H9 (cell line): ENCODE results near the gene KCNK13. TPM values are rescaled to one million over a fixed set of nuclear protein-coding genes. Genes with fewer than 3 reads are reported as not detected.

Source experiments
- DNase-seq: peaks from one replicate; pipeline ENCODE4 v3.0.0-alpha.2; 2017
- H2AFZ ChIP-seq: one replicate; pipeline ENCODE4 v1.6.1; 2013; ENCODE audit warnings: mild to moderate bottlenecking, low read length, control low read depth, moderate library complexity
- H2AK5ac ChIP-seq: 2 replicates; pipeline ENCODE4 v1.6.1; 2013; ENCODE audit warnings: low read length, control low read depth, mixed read lengths; ENCODE audit not compliant: insufficient read length
- H2BK120ac ChIP-seq: one replicate; pipeline ENCODE4 v1.6.1; 2013; ENCODE audit warnings: low read depth, mild to moderate bottlenecking, low read length, control low read depth, inconsistent platforms; ENCODE audit not compliant: poor library complexity, severe bottlenecking
- H2BK12ac ChIP-seq: 2 replicates; pipeline ENCODE4 v1.6.1; 2013; ENCODE audit warnings: low read length, control low read depth, mixed read lengths, low read depth; ENCODE audit not compliant: insufficient read length
- H2BK15ac ChIP-seq: 2 replicates; pipeline ENCODE4 v1.6.1; 2013; ENCODE audit warnings: low read depth, low read length, control low read depth
- H2BK20ac ChIP-seq: one replicate; pipeline ENCODE4 v1.6.1; 2013; ENCODE audit warnings: low read depth, mild to moderate bottlenecking, low read length, control low read depth, inconsistent platforms; ENCODE audit not compliant: poor library complexity, severe bottlenecking
- H2BK5ac ChIP-seq: 2 replicates; pipeline ENCODE4 v1.6.1; 2013; ENCODE audit warnings: low read length, control low read depth, mixed read lengths; ENCODE audit not compliant: insufficient read length
- H3K14ac ChIP-seq: 2 replicates; pipeline ENCODE4 v1.6.1; 2013; ENCODE audit warnings: low read length, control low read depth; ENCODE audit not compliant: insufficient read depth
- H3K18ac ChIP-seq: 2 replicates; pipeline ENCODE4 v1.6.1; 2013; ENCODE audit warnings: low read depth, mild to moderate bottlenecking, mixed read lengths, low read length, control low read depth; ENCODE audit not compliant: insufficient read length
- H3K23ac ChIP-seq: 2 replicates; pipeline ENCODE4 v1.6.1; 2013; ENCODE audit warnings: low read length, control low read depth, mixed read lengths, low read depth; ENCODE audit not compliant: insufficient read length
- H3K23me2 ChIP-seq: 2 replicates; pipeline ENCODE4 v1.6.1; 2013; ENCODE audit warnings: low read depth, mild to moderate bottlenecking, mixed read lengths, low read length, control low read depth; ENCODE audit not compliant: insufficient read length, poor library complexity, severe bottlenecking
- H3K27ac ChIP-seq: 2 replicates; pipeline ENCODE4 v1.5.1; 2013; ENCODE audit warnings: low read length, control low read depth, mixed read lengths, low read depth; ENCODE audit not compliant: insufficient read length
- H3K27me3 ChIP-seq: 2 replicates; pipeline ENCODE4 v1.6.1; 2013; ENCODE audit warnings: low read length, control low read depth, inconsistent platforms; ENCODE audit not compliant: insufficient read depth
- H3K4ac ChIP-seq: 2 replicates; pipeline ENCODE4 v1.6.1; 2013; ENCODE audit warnings: low read depth, mild to moderate bottlenecking, control low read depth, inconsistent platforms, low read length, moderate library complexity
- H3K4me1 ChIP-seq: 2 replicates; pipeline ENCODE4 v1.6.1; 2013; ENCODE audit warnings: low read length, control low read depth, inconsistent platforms; ENCODE audit not compliant: insufficient read depth
- H3K4me2 ChIP-seq: 2 replicates; pipeline ENCODE4 v1.6.1; 2013; ENCODE audit warnings: low read length, control low read depth, mixed read lengths; ENCODE audit not compliant: insufficient read length, insufficient read depth
- H3K56ac ChIP-seq: 2 replicates; pipeline ENCODE4 v1.6.1; 2013; ENCODE audit warnings: low read depth, mild to moderate bottlenecking, mixed read lengths, low read length, control low read depth; ENCODE audit not compliant: insufficient read length
- H3K79me1 ChIP-seq: 2 replicates; pipeline ENCODE4 v1.6.1; 2013; ENCODE audit warnings: low read depth, mild to moderate bottlenecking, moderate library complexity, low read length, control low read depth, inconsistent platforms; ENCODE audit not compliant: insufficient read depth, poor library complexity, severe bottlenecking
- H3K79me2 ChIP-seq: 2 replicates; pipeline ENCODE4 v1.6.1; 2013; ENCODE audit warnings: low read length, control low read depth, inconsistent platforms; ENCODE audit not compliant: insufficient read depth
- H3K9ac ChIP-seq: 2 replicates; pipeline ENCODE4 v1.6.1; 2013; ENCODE audit warnings: low read length, control low read depth, mixed read lengths; ENCODE audit not compliant: insufficient read length; ENCODE audit errors: extremely low read depth
- H3K9me3 ChIP-seq: one replicate; pipeline ENCODE4 v1.6.1; 2013; ENCODE audit warnings: low read depth, low read length, inconsistent platforms; ENCODE audit not compliant: control insufficient read depth
- H3T11ph ChIP-seq: one replicate; pipeline ENCODE4 v1.6.1; 2013; ENCODE audit warnings: mild to moderate bottlenecking, low read length, control low read depth, inconsistent platforms
- H4K20me1 ChIP-seq: one replicate; pipeline ENCODE4 v1.6.1; 2013; ENCODE audit not compliant: control insufficient read depth, insufficient read length, insufficient read depth
- H4K5ac ChIP-seq: 2 replicates; pipeline ENCODE4 v1.6.1; 2013; ENCODE audit warnings: low read depth, mild to moderate bottlenecking, mixed read lengths, low read length, control low read depth; ENCODE audit not compliant: insufficient read length
- H4K8ac ChIP-seq: replicated peaks from 2 replicates; pipeline ENCODE4 v1.6.1; 2013; ENCODE audit warnings: low read length, control low read depth, mixed read lengths, low read depth; ENCODE audit not compliant: insufficient read length
- H4K91ac ChIP-seq: 2 replicates; pipeline ENCODE4 v1.6.1; 2013; ENCODE audit warnings: low read depth, mild to moderate bottlenecking, moderate library complexity, mixed read lengths, low read length, control low read depth; ENCODE audit not compliant: insufficient read length
- H3K27ac Mint-ChIP-seq, 3 experiments: 2 replicates in 2 of 3; 3 replicates in 1 of 3; pipeline ENCODE4 v1.8.0; 2020 to 2021; ENCODE audit warnings: mixed read lengths in 3 of 3, mild to moderate bottlenecking in 1 of 3, moderate library complexity in 1 of 3
- H3K27me3 Mint-ChIP-seq: 2 replicates; pipeline ENCODE4 v1.8.0; 2021; ENCODE audit warnings: low read depth, mild to moderate bottlenecking, moderate library complexity, mixed read lengths
- H3K36me3 Mint-ChIP-seq, 3 experiments: 2 replicates in 2 of 3; 3 replicates in 1 of 3; pipeline ENCODE4 v1.8.0; 2020 to 2021; ENCODE audit warnings: low read depth in 3 of 3, mixed read lengths in 3 of 3; ENCODE audit not compliant: insufficient read depth in 1 of 3
- H3K4me1 Mint-ChIP-seq, 2 experiments: 2 replicates each; pipeline ENCODE4 v1.8.0; 2020; ENCODE audit warnings: mixed read lengths in 2 of 2
- H3K4me3 Mint-ChIP-seq, 2 experiments: 2 replicates in 1 of 2; 3 replicates in 1 of 2; pipeline ENCODE4 v1.8.0; 2020 to 2021; ENCODE audit warnings: mild to moderate bottlenecking in 2 of 2, mixed read lengths in 2 of 2, moderate library complexity in 1 of 2
- H3K9me3 Mint-ChIP-seq, 2 experiments: 2 replicates in 1 of 2; 3 replicates in 1 of 2; pipeline ENCODE4 v1.8.0; 2020; ENCODE audit warnings: mild to moderate bottlenecking in 2 of 2, mixed read lengths in 2 of 2, moderate library complexity in 1 of 2
- WGBS: extraction: QIAGEN DNeasy Blood & Tissue Kit; methylation state at CpG from one replicate; pipeline ENCODE4 v1.1.7; 2013; ENCODE audit warnings: missing lambda C conversion rate, low lambda C conversion rate, mixed read lengths; ENCODE audit not compliant: insufficient read length; ENCODE audit errors: extremely low coverage; 5-methylcytosine and 5-hydroxymethylcytosine counted together
- total RNA-seq: library from RNA; stranded (reverse); gene quantifications from 2 replicates; pipeline ENCODE4 v1.2.1, GENCODE V29; 2021
- TF ChIP-seq, protein P1 (sequence below): fragments of 200-600 bp; sonication (generic); conservative IDR thresholded peaks from 3 replicates; pipeline ENCODE4 v1.8.0; 2021; ENCODE audit warnings: antibody characterized with exemption, mild to moderate bottlenecking

KCNK13 gene
- total RNA-seq, 1 experiment from 2014 or later, result 0.39 TPM

DNA sequence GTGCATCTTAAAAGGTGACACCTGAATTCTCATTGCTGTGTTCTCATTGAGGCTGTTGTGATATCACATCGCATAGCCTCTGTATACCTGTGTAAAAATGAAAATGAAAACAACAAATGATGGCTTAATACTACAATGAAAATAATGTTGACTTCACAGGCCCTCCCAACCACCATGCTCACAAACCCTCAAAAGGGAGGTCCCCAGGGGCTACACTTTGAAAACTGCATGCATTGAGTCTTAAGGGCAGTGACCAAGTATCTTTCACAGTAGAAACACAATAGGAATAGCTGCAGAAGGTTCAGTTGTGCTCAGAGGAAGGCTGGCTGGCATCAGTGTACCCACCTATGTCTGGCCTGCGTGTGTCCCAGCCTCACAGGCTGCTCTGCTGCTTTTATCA, 27.6 kb upstream of the KCNK13 start:
- Histone ChIP-seq H3K27ac (no peak overlapping the region), H3K14ac (no peak overlapping the region), H3K4me2 (no peak overlapping the region), H3K79me1 (no peaks in the 10 kb centered on the region), H2BK120ac (no peak overlapping the region), H2BK15ac (no peak overlapping the region), H3K4me1 (no peaks in the 10 kb centered on the region), H2AK5ac (no peak overlapping the region), H3K18ac (no peak overlapping the region), H3K56ac (no peak overlapping the region), H3K4ac (no peak overlapping the region), H3K23ac (no peak overlapping the region), H3K23me2 (no peaks in the 10 kb centered on the region), H4K20me1 (no peaks in the 10 kb centered on the region), H3K9me3 (no peaks in the 10 kb centered on the region), H3K9ac (no peak overlapping the region), H4K5ac (no peak overlapping the region), H3T11ph (no peak overlapping the region), H2BK5ac (no peak overlapping the region), H2BK20ac (no peak overlapping the region), H4K91ac (no peak overlapping the region), H4K8ac (no peak overlapping the region), H2BK12ac (no peak overlapping the region), H3K27me3 (no peaks in the 10 kb centered on the region), H3K79me2 (no peaks in the 10 kb centered on the region), H2AFZ (no peak overlapping the region)
- no peaks in the 10 kb centered on the region for H3K27me3 Mint-ChIP-seq
- H3K9me3 Mint-ChIP-seq, result no peaks in the 10 kb centered on the region
- H3K4me1 Mint-ChIP-seq, result no peaks in the 10 kb centered on the region
- WGBS, result no CpG with 5 or more reads among the region's 2 CpGs
- TF ChIP-seq, protein P1, sequence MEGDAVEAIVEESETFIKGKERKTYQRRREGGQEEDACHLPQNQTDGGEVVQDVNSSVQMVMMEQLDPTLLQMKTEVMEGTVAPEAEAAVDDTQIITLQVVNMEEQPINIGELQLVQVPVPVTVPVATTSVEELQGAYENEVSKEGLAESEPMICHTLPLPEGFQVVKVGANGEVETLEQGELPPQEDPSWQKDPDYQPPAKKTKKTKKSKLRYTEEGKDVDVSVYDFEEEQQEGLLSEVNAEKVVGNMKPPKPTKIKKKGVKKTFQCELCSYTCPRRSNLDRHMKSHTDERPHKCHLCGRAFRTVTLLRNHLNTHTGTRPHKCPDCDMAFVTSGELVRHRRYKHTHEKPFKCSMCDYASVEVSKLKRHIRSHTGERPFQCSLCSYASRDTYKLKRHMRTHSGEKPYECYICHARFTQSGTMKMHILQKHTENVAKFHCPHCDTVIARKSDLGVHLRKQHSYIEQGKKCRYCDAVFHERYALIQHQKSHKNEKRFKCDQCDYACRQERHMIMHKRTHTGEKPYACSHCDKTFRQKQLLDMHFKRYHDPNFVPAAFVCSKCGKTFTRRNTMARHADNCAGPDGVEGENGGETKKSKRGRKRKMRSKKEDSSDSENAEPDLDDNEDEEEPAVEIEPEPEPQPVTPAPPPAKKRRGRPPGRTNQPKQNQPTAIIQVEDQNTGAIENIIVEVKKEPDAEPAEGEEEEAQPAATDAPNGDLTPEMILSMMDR, result no peak
- H3K36me3 Mint-ChIP-seq, result peaks cover 15 to 56% (median 47%) of the 10 kb centered on the region in 3 experiments; a peak in 6 of 7 replicates
- no peak for DNase-seq
- H3K27ac Mint-ChIP-seq, result no peak overlapping the region
- no peak overlapping the region for H3K4me3 Mint-ChIP-seq
